IPS DF 6.9 (cell line): ENCODE results near the gene SPDYE9.
"Not testable (repeated sequence)": the region's sequence is repeated elsewhere in the genome, so short reads cannot be mapped to it uniquely, and the experiment has no call there.

Source experiments
- DNase-seq: peaks from one replicate; pipeline ENCODE4 v3.0.0-alpha.2; 2013; ENCODE audit warnings: low read depth, low spot score
- H3K27ac ChIP-seq: one replicate; pipeline ENCODE4 v1.5.1; 2013; ENCODE audit warnings: low read length, control low read depth
- H3K27me3 ChIP-seq: 2 replicates; pipeline ENCODE4 v1.6.1; 2013; ENCODE audit warnings: mild to moderate bottlenecking, low read length; ENCODE audit not compliant: control insufficient read depth, insufficient read depth
- H3K36me3 ChIP-seq: 2 replicates; pipeline ENCODE4 v1.6.1; 2013; ENCODE audit warnings: low read length; ENCODE audit not compliant: control insufficient read depth, insufficient read depth
- H3K4me1 ChIP-seq: 2 replicates; pipeline ENCODE4 v1.6.1; 2013; ENCODE audit warnings: low read length; ENCODE audit not compliant: control insufficient read depth, insufficient read depth
- H3K4me3 ChIP-seq: 2 replicates; pipeline ENCODE4 v1.5.1; 2013; ENCODE audit warnings: mild to moderate bottlenecking, low read length
- H3K9me3 ChIP-seq: 2 replicates; pipeline ENCODE4 v1.6.1; 2013; ENCODE audit warnings: low read length, inconsistent platforms; ENCODE audit not compliant: control insufficient read depth, insufficient read depth
- WGBS: extraction: QIAGEN DNeasy Blood & Tissue Kit; methylation state at CpG from one replicate; pipeline ENCODE4 v1.1.7; 2013; ENCODE audit warnings: mixed read lengths, missing lambda C conversion rate; ENCODE audit not compliant: insufficient read length, insufficient coverage; 5-methylcytosine and 5-hydroxymethylcytosine counted together

The SPDYE9 gene, protein sequence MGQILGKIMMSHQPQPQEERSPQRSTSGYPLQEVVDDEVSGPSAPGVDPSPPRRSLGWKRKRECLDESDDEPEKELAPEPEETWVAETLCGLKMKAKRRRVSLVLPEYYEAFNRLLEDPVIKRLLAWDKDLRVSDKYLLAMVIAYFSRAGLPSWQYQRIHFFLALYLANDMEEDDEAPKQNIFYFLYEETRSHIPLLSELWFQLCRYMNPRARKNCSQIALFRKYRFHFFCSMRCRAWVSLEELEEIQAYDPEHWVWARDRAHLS

DNA sequence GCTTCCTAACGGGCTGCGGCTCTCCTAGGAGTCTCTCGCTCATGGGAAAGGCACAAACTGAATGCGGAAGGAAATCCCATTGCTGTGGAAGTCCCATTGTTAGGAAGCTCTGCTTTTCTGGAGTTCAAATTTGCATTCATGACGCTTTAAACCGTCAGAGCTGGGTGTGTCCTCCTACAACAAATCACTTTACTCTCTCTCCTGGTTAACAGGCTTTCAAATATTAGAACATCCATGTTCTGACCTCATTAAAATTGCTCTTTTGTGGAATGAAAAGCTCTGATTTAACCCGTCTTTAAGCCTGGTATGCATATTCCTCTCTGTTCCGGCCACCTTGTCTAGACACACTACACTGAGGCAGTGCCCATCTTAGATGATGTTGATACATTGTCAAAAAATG lies at the start of gene SPDYE9:
Gene SPDYE9, minus strand, starts transcription at position 101 of the 400 bp plus-strand sequence. CDS start 1,800 bp downstream, outside the sequence.
- H3K27ac ChIP-seq, H3K4me1 ChIP-seq, H3K27me3 ChIP-seq, H3K36me3 ChIP-seq, H3K4me3 ChIP-seq, H3K9me3 ChIP-seq, DNase-seq: not testable (repeated sequence)
- no CpG with 5 or more reads among the region's 8 CpGs for WGBS

DNA sequence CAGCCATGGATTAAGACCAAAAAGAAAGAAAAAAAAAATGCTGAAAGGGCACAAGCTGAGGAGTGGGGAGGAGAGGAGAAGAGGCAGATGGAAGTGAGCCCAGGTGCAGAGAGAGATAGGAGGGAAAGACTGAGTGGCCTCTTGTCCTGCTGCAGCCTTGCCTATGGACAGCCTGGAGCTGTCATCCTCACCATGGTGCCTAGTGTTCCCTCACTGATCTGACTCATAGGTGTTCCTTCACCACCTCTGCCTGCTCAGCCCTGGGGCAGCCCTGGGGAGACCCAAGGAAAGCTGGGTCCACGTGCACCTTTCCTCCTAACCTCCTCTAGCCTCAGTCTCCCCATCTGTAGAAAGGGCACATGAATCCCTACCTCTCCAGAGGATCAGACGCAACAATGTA lies 49.0 kb upstream of the SPDYE9 start:
- WGBS: no CpG with 5 or more reads among the region's 2 CpGs
- not testable (repeated sequence) for H3K27ac ChIP-seq, H3K27me3 ChIP-seq, H3K4me3 ChIP-seq, DNase-seq, H3K4me1 ChIP-seq, H3K36me3 ChIP-seq, H3K9me3 ChIP-seq

- H3K36me3 ChIP-seq: not testable (repeated sequence)
Measured at GRCh38 chr7:73132651-73133217, 46.9 kb upstream of the SPDYE9 start.

GRCh38 chr7:73130612-73131011 lies 44.8 kb upstream of the SPDYE9 start:
- not testable (repeated sequence) for H3K27me3 ChIP-seq, H3K27ac ChIP-seq, H3K4me1 ChIP-seq, H3K9me3 ChIP-seq, DNase-seq, H3K36me3 ChIP-seq, H3K4me3 ChIP-seq
- no CpG with 5 or more reads among the region's 2 CpGs for WGBS

More at GRCh38 chr7:73132651-73133217, 46.9 kb upstream of the SPDYE9 start:
- not testable (repeated sequence) for DNase-seq, H3K4me1 ChIP-seq, H3K27ac ChIP-seq, H3K4me3 ChIP-seq, H3K9me3 ChIP-seq, H3K27me3 ChIP-seq
- WGBS: no CpG with 5 or more reads among the region's 7 CpGs

GRCh38 chr7:73124126-73124525 lies 38.3 kb upstream of the SPDYE9 start:
- H3K36me3 ChIP-seq, H3K9me3 ChIP-seq, H3K4me3 ChIP-seq, H3K4me1 ChIP-seq, H3K27me3 ChIP-seq, DNase-seq, H3K27ac ChIP-seq: not testable (repeated sequence)
- no CpG with 5 or more reads among the region's 1 CpG for WGBS

- not testable (repeated sequence) for H3K4me1 ChIP-seq, H3K4me3 ChIP-seq, H3K9me3 ChIP-seq, H3K36me3 ChIP-seq, H3K27me3 ChIP-seq, H3K27ac ChIP-seq, DNase-seq
- no CpG with 5 or more reads among the region's 4 CpGs for WGBS
Measured at GRCh38 chr7:73122778-73123447, 37.1 kb upstream of the SPDYE9 start.

DNA sequence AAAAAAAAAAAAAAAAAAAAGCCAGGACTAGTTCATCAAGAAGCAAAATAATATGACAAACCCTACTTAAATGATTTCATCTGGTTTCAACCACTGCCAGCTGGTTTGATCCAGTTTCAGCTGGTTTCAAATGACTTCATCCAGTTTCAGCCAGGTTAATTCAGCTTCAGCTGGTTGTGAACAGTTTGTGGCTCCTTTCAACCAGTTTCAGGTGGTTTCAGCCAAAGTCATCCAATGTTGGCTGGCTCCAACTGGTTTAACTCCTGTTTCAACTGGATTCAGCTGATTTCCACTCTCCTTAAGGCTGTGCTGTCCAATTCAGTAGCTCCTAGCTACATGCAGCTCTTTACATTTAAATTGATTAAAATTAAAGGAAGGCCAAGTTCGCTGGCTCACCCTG lies 32.3 kb upstream of the SPDYE9 start:
- DNase-seq, H3K4me1 ChIP-seq, H3K9me3 ChIP-seq, H3K4me3 ChIP-seq, H3K27me3 ChIP-seq, H3K27ac ChIP-seq, H3K36me3 ChIP-seq: not testable (repeated sequence)
- whole genome bisulfite sequencing: no CpG with 5 or more reads among the region's 1 CpG

GRCh38 chr7:73057811-73058210 lies 28.0 kb downstream of the SPDYE9 start, which contains the start of gene SPDYE11:
SPDYE11 (minus strand) TSS chr7:73057911; CDS start chr7:73056111, 1,800 bp downstream.
- H3K9me3 ChIP-seq, DNase-seq, H3K27ac ChIP-seq, H3K4me3 ChIP-seq, H3K4me1 ChIP-seq, H3K27me3 ChIP-seq, H3K36me3 ChIP-seq: not testable (repeated sequence)
- no CpG with 5 or more reads among the region's 8 CpGs for WGBS

- no CpG with 5 or more reads among the region's 8 CpGs for WGBS
- not testable (repeated sequence) for H3K36me3 ChIP-seq, H3K27ac ChIP-seq, DNase-seq, H3K9me3 ChIP-seq, H3K4me3 ChIP-seq, H3K27me3 ChIP-seq, H3K4me1 ChIP-seq
Measured at GRCh38 chr7:73029666-73030065, 56.2 kb downstream of the SPDYE9 start, which contains the start of gene SPDYE8. SPDYE8 (minus strand) TSS chr7:73029766; CDS start chr7:73027966, 1,800 bp downstream.
